ENCODE data around the gene HEXB. TPM values are rescaled to one million over a fixed set of nuclear protein-coding genes. Genes with fewer than 3 reads are reported as not detected.

Gene HEXB
- total and polyA plus RNA-seq, 2 of the 13 experiments (the other 11 are each of a cell fraction or from before 2014, with no cell fraction given): 100 to 104 TPM

DNA sequence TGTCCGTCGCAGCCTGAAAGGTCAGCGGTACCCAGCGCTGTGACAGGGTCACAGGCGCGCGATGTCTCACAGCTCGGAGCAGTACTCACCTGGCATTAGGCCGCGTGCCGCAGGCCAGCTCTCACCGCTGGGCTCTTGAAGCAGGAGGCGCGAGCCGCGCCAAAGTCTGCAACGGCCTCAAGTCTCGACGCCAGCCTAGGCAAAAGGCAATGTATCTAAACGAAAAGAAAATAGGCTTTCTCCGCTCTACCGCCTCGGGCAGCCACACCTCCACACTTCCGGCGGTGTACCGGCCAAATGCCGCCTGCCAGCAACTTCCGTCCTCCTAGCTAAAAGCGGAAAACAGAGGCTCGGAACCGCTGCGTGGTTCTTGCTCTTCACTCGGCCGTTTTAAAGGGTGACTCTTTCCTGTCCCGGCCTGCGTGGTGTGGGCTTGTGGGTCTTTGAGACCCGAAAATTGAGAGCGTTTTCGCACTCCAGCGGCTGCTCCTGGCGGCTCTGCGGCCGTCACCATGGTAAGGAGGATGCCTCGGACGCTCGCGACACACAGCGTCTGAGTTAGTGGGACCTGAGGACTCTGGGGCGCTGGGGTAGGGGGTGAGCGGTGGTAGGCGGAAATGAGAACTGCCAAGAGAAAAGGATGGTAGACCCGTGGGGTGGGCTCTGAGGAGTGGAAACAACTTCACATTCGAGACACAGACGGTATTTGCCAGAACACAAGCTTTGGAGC lies 82.0 kb downstream of the HEXB start, which contains the start of the genes GFM2 and NSA2 (continued):
- TF ChIP-seq TBX3 (IDR thresholded peaks at IDR 0.05; ENCODE audit: borderline replicate concordance): peak; percentile 50; the same call in 1 of the 2 replicates
- TF ChIP-seq RAD51 (IDR thresholded peaks at IDR 0.05; ENCODE audit: borderline replicate concordance): no peak
- peak; percentile 55; the same call in 1 of the 2 replicates for TF ChIP-seq FOXP4 (CRISPR knock-in tag; IDR thresholded peaks at IDR 0.05)
- TF ChIP-seq ZNF660 (CRISPR knock-in tag; IDR thresholded peaks at IDR 0.05; ENCODE audit: borderline replicate concordance, low read depth): no peak
- no peak for TF ChIP-seq EED (CRISPR knock-in tag; IDR thresholded peaks at IDR 0.05)
- TF ChIP-seq ZNF275 (CRISPR knock-in tag; IDR thresholded peaks at IDR 0.05; ENCODE audit: borderline replicate concordance): peak; percentile 60; the same call in 1 of the 2 replicates
- TF ChIP-seq ZNF431 (CRISPR knock-in tag; IDR thresholded peaks at IDR 0.05; ENCODE audit: borderline replicate concordance, low read depth): 0 out of 2 replicates have a peak, but pooled peaks have one; percentile 6
- peak; percentile 89 for TF ChIP-seq CCAR2 (optimal IDR thresholded peaks at IDR 0.05; ENCODE audit: low read depth, low read length)
- 0 out of 2 replicates have a peak, but pooled peaks have one; percentile 71 for TF ChIP-seq CREBL2 (CRISPR knock-in tag; IDR thresholded peaks at IDR 0.05; ENCODE audit: borderline replicate concordance)
- TF ChIP-seq NFKB2 (CRISPR knock-in tag; IDR thresholded peaks at IDR 0.05; ENCODE audit: borderline replicate concordance): peak; percentile 86; the same call in 1 of the 2 replicates
- TF ChIP-seq RXRB (CRISPR knock-in tag; IDR thresholded peaks at IDR 0.05; ENCODE audit: borderline replicate concordance): peak; percentile 44
- peak; percentile 98 for TF ChIP-seq POGZ (CRISPR knock-in tag; IDR thresholded peaks at IDR 0.05)
- peak; percentile 82; the same call in 1 of the 2 replicates for TF ChIP-seq ZNF264 (CRISPR knock-in tag; IDR thresholded peaks at IDR 0.05)
- TF ChIP-seq PPARG (CRISPR knock-in tag; conservative IDR thresholded peaks at IDR 0.05): 0 out of 2 replicates have a peak, but pooled peaks have one; percentile 26
- TF ChIP-seq ZNF839 (CRISPR knock-in tag; IDR thresholded peaks at IDR 0.05; ENCODE audit: borderline replicate concordance): peak; percentile 85; the same call in 1 of the 2 replicates
- TF ChIP-seq, protein P1, sequence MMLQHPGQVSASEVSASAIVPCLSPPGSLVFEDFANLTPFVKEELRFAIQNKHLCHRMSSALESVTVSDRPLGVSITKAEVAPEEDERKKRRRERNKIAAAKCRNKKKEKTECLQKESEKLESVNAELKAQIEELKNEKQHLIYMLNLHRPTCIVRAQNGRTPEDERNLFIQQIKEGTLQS (CRISPR knock-in tag; IDR thresholded peaks at IDR 0.05): no peak; the same call in 1 of the 2 replicates
- TF ChIP-seq, protein P2, sequence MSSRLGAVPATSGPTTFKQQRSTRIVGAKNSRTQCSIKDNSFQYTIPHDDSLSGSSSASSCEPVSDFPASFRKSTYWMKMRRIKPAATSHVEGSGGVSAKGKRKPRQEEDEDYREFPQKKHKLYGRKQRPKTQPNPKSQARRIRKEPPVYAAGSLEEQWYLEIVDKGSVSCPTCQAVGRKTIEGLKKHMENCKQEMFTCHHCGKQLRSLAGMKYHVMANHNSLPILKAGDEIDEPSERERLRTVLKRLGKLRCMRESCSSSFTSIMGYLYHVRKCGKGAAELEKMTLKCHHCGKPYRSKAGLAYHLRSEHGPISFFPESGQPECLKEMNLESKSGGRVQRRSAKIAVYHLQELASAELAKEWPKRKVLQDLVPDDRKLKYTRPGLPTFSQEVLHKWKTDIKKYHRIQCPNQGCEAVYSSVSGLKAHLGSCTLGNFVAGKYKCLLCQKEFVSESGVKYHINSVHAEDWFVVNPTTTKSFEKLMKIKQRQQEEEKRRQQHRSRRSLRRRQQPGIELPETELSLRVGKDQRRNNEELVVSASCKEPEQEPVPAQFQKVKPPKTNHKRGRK (CRISPR knock-in tag; IDR thresholded peaks at IDR 0.05): peak; percentile 79; the same call in 1 of the 2 replicates
- TF ChIP-seq HDAC2 (CRISPR knock-in tag; IDR thresholded peaks at IDR 0.05): peak; percentile 91
- TF ChIP-seq MLXIP (CRISPR knock-in tag; IDR thresholded peaks at IDR 0.05; ENCODE audit: borderline replicate concordance): no peak
- TF ChIP-seq RXRA (CRISPR knock-in tag; IDR thresholded peaks at IDR 0.05): peak; percentile 82

Measured in HepG2 (cell line).